Measurements from ENCODE around the gene BIN1.

The BIN1 gene

DNA sequence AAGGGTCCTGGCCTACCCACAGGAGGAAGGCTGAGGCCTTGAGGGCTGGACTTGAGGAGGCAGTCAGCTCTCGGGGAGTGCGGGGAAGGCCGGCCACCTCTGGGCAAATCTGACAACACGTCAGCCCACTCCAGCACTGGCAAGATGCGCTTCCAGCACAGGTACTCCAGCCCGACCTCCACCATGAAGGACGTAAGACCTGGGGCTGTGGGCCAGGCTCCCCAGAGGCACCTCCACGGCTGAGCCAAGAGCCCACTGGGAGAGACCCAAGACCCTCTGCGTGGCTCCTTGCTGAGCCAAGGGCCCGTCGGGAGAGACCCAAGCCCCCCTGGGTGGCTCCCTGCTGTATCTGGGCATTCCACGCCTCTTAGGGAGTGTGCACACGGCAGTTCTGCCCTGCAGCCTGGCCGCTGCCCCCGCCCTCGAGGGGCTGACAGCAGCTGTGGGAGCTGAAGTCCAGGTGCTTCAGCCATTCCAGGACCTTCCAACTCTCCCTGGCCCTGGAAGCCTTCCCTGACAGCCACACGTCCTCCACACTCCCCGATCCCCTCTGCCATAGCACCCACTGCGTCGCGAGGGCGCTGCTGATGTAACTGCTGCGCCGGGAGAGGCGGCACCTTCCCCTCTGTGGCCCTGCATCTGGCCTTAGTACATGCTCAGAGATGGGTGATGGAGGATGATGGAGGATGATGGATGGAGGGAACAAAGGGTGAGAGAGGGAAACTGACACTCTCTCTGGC lies 50.2 kb downstream of the BIN1 start:
- H3K4me1 Mint-ChIP-seq = peaks cover 20% of the 10 kb centered on the region
- no peak overlapping the region for H3K4me3 Mint-ChIP-seq
- peaks cover 40% of the 10 kb centered on the region for H3K36me3 Mint-ChIP-seq

DNA sequence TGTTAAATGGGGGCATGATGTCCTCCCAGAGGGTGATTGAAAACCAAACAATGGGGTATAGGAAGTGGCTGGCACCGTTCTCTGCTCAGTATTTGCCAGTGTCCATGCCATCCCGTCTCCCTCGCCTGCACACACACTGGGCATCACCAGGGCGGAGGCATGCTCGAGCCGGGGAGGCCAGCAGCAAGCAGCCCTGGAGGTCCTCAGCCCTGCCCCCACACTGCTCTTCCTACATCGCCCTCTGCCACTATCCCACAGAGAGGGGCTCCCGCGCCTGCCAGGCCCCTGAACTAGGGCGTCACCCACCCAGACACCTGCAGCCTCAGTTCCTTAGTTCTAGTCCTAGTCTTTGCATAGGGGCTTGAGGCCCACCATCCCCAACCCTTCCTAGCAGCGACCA lies 50.9 kb downstream of the BIN1 start:
- DNase-seq (ENCODE audit: low spot score in 2 of 2) (no peak), ATAC-seq (no peak)
- peaks cover 20% of the 10 kb centered on the region for H3K4me1 Mint-ChIP-seq

More for the DNA sequence above, 50.2 kb downstream of the BIN1 start:
- no peak for DNase-seq (ENCODE audit: low spot score in 2 of 2)
- Mint-ChIP-seq H3K9me3 (no peaks in the 10 kb centered on the region), H3K27ac (peak overlapping the region; percentile 82)
- ATAC-seq = no peak

DNA sequence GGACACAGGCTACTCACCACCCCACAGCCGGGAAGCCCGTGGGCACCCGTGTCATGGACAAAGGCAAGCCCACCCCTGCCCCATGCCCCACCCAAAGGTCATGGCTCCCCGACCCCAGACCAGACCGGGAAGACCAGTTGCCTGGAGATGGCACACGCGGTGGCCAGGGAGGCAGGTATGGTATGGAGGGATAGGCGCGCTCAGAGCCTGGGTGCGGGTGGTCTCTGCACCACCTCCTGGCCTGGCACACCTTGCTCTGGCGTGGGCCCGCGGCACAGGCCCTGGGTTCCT lies 51.2 kb downstream of the BIN1 start:
- Mint-ChIP-seq H3K4me3 (no peak overlapping the region), H3K27ac (peak overlapping the region; percentile 82), H3K36me3 (peaks cover 30% of the 10 kb centered on the region), H3K4me1 (peaks cover 20% of the 10 kb centered on the region), H3K9me3 (no peaks in the 10 kb centered on the region)
- DNase-seq (ENCODE audit: low spot score in 2 of 2) (no peak), ATAC-seq (no peak)

More for the DNA sequence above, 50.9 kb downstream of the BIN1 start:
- peak overlapping the region; percentile 82 for H3K27ac Mint-ChIP-seq
- H3K36me3 Mint-ChIP-seq = peaks cover 33% of the 10 kb centered on the region
- no peak overlapping the region for H3K4me3 Mint-ChIP-seq
- no peaks in the 10 kb centered on the region for H3K9me3 Mint-ChIP-seq

- H3K4me3 Mint-ChIP-seq = no peak overlapping the region
- H3K27ac Mint-ChIP-seq = peak overlapping the region; percentile 40
- ATAC-seq = no peak
- no peaks in the 10 kb centered on the region for H3K9me3 Mint-ChIP-seq
- no peak for DNase-seq (ENCODE audit: low spot score in 2 of 2)
- H3K36me3 Mint-ChIP-seq = peaks cover 34% of the 10 kb centered on the region
- peaks cover 24% of the 10 kb centered on the region for H3K4me1 Mint-ChIP-seq
Observed at GRCh38 chr2:127054996-127055785, 51.8 kb downstream of the BIN1 start.

- no peaks in the 10 kb centered on the region for H3K9me3 Mint-ChIP-seq
- DNase-seq (ENCODE audit: low spot score in 2 of 2) = no peak
- peaks cover 28% of the 10 kb centered on the region for H3K4me1 Mint-ChIP-seq
- no peak for ATAC-seq
- H3K27ac Mint-ChIP-seq = peak overlapping the region; percentile 40
- no peak overlapping the region for H3K4me3 Mint-ChIP-seq
- H3K36me3 Mint-ChIP-seq = peaks cover 40% of the 10 kb centered on the region
Observed at GRCh38 chr2:127054604-127054930, 52.4 kb downstream of the BIN1 start.

GRCh38 chr2:127053731-127054603 lies 53.0 kb downstream of the BIN1 start:
- H3K4me1 Mint-ChIP-seq = peaks cover 28% of the 10 kb centered on the region
- H3K4me3 Mint-ChIP-seq = no peak overlapping the region
- H3K36me3 Mint-ChIP-seq = peaks cover 43% of the 10 kb centered on the region
- H3K27ac Mint-ChIP-seq = peak overlapping the region; percentile 40
- DNase-seq (ENCODE audit: low spot score in 2 of 2) = no peak
- H3K9me3 Mint-ChIP-seq = no peaks in the 10 kb centered on the region
- ATAC-seq = no peak

DNA sequence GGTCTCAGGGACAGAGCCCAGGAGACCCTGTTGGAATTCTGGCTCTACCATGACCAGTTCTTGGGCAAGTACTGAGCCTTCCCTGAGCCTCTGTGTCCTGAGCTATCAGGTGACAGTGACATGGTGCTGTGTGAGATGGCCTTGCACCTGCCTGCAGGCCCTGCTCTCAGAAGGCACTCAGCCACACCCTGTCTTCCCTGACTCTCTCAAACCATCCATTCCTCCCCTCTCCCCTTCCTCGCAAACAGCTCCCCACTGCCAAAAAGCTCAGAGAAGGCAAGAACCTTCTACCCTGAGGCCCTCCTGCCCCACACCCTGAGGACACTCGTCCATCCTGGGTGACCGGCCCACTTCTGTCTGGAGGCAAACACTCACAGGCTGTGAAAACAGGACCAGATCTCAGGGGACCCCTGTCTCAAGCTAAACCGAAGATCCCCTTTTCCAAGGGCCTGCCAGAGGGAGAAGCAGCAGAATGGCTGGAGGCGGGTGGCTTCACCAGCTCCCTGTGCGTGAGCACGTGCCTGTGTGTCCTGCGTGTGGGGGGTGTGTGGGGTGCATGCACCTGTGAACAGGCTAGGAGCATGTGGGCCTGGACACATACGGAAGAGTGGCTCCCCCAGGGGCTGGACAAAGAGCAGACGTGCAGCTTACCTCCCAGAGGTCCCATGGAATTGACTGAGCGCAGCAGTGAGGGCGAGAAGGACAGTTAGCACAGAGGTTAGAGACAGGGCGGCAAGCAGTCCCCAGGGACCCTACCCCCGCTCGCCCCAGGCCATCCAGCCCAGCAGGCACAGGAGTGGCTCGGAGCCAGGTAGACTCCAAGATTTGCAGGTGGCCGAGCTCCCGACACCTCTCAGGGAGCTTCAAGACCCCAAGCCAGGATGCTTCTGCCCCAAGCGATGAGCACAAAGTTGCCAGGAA lies 53.9 kb downstream of the BIN1 start:
- H3K4me1 Mint-ChIP-seq = peaks cover 28% of the 10 kb centered on the region
- no peak overlapping the region for H3K4me3 Mint-ChIP-seq
- ATAC-seq (no peak), DNase-seq (ENCODE audit: low spot score in 2 of 2) (no peak)
- no peaks in the 10 kb centered on the region for H3K9me3 Mint-ChIP-seq
- peak overlapping the region; percentile 64 for H3K27ac Mint-ChIP-seq
- H3K36me3 Mint-ChIP-seq = peaks cover 47% of the 10 kb centered on the region

DNA sequence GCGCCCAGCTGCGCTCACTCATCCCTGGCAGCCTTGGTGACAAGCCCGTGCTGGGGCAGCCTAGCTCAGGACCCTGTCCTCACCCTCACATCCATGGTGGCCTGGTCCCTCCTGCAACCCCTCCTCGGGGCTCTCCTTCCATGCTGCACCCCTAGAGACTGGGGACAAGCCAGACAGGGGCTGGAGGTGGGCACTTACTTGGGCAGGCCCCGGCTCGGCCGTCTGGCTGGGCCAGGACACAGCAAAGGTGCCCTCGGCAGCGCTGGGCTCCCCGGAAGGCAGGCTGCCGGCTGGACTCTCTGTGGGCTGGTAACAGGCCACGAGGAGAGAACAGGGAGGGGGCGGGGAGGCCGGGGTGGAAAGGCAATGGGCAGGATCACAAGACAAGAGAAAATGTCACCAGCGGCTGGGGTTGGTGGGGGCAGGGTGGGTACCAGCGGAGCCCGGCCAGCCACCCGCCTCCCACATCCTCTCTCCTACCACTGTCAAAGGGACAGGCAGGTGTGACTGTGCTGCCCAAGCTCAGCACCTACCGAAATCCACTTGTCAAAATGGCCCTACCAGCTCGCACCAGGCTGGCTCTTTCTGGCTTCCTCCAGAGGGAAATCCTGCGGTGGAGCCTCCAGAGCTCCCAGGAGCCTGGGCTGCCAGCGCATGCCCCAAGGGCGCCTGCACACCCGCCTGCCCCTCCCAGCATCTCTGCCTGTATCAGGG lies 54.7 kb downstream of the BIN1 start:
- Mint-ChIP-seq H3K27ac (peak overlapping the region; percentile 64), H3K36me3 (peaks cover 49% of the 10 kb centered on the region), H3K9me3 (no peaks in the 10 kb centered on the region), H3K4me1 (peaks cover 28% of the 10 kb centered on the region), H3K4me3 (no peak overlapping the region)
- ATAC-seq = no peak
- no peak for DNase-seq (ENCODE audit: low spot score in 2 of 2)

DNA sequence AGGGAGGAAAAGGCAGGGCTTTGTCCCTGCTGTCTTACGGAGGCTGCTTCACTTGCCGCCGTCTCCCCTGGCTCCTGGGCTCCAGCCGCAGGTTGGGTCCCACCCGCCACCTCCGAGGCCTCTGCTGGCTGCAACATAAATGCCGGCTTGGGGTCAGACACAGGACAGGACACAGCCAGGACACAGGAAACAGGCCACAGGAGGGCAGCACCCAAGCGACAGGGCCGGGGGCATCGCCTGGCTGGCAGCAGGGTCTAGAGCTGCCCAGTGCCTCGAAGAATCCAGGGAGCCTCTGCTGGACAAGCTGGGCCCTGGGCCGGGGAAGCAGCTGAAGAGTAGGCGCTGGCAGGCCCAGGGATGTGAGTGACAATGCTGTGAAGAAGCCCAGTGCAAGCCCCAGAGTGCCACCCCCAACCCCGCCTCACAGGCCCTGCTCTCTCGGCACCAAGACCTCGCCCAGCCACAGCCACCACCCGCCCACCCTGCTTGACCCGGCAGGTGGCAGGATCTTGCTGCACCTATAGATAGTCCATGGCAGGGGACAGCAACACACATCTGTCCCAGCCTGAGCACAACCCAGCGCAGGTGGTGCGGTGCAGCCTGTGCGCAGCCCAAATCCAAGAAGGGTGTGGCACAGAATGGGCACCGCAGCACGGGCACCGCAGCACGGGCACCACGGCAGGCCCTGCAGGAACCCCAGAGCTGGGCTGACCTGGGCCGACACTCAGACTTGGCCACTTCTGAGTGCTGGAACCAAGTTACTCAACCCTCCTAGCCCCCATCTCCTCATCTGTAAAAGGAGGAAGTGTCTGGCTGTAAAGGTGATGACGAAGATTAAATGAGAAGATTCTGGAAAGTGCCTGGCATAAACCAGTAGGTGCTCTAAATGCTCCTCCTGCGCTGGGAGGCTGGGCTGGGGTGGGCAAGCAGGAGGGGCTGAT lies 55.6 kb downstream of the BIN1 start:
- H3K9me3 Mint-ChIP-seq = peaks cover 2% of the 10 kb centered on the region
- H3K36me3 Mint-ChIP-seq = peaks cover 47% of the 10 kb centered on the region
- DNase-seq (ENCODE audit: low spot score in 2 of 2) (no peak), ATAC-seq (no peak)
- H3K27ac Mint-ChIP-seq = peak overlapping the region; percentile 63
- no peak overlapping the region for H3K4me3 Mint-ChIP-seq
- peaks cover 33% of the 10 kb centered on the region for H3K4me1 Mint-ChIP-seq

DNA sequence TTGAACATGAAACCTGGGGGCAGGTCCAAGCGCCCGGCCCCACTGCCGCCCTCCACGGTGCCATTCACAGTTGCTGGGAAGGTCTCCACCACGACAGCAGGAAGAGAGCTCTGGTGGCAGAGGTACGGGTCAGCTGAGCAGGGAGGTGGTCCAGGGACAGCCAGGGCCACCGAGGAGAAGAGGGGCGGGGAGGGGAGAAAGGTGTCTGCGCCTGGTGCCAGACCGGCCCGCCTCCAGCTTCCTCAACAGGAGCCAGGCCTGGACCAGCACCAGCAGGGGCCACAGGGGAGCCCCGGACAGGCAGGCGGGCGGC lies 56.2 kb downstream of the BIN1 start:
- H3K4me3 Mint-ChIP-seq = no peak overlapping the region
- DNase-seq (ENCODE audit: low spot score in 2 of 2) (no peak), ATAC-seq (no peak)
- H3K36me3 Mint-ChIP-seq = peaks cover 49% of the 10 kb centered on the region
- H3K4me1 Mint-ChIP-seq = peaks cover 32% of the 10 kb centered on the region
- peaks cover 2% of the 10 kb centered on the region for H3K9me3 Mint-ChIP-seq
- peak overlapping the region; percentile 63 for H3K27ac Mint-ChIP-seq

DNA sequence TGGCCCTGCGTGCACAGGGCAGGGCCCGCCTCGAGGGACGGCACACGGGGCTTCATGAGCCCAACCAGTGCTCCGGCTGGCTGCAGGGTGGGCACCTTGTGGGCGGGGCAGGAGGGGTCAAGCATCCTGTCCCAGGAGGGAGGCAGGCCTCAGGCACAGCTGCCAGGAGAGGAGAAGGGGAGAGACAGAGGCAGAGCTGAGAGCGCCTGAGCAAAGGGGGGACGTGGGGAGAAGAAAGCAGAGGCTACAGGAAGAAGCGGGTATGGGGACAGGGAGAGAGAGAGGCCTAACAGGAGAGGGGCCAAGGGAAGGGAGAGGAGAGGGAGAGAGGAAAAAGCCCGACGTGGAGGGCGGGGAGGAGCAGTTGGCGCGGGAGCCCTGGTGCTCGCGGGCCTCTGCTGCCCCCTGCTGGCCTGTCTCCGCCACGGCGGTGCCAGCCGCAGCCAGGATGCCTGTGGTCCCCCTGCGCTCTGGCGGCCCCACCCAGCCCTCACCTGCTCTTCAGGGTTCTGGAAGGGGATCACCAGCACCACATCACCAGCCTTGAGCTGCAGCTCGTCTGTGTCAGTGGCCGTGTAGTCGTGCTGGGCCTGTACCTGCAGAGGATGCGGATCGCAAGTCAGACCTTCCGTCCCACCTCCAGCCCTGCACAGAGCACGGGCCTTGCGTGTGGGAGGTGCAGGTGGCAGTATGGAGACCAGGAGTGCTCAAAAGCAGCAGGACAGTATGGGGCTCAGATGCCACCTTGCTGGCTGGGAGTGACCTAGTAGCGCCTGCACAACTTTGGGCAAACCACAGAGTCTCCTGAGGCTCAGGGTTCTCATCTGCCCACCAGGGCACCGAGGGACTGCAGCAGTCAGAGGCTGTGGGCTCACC lies 56.8 kb downstream of the BIN1 start:
- peaks cover 55% of the 10 kb centered on the region for H3K36me3 Mint-ChIP-seq
- peaks cover 32% of the 10 kb centered on the region for H3K4me1 Mint-ChIP-seq
- peak overlapping the region; percentile 63 for H3K27ac Mint-ChIP-seq
- no peak overlapping the region for H3K4me3 Mint-ChIP-seq
- ATAC-seq (peak; percentile 58), DNase-seq (ENCODE audit: low spot score in 2 of 2) (peak; percentile 73 to 83)
- H3K9me3 Mint-ChIP-seq = peaks cover 2% of the 10 kb centered on the region

DNA sequence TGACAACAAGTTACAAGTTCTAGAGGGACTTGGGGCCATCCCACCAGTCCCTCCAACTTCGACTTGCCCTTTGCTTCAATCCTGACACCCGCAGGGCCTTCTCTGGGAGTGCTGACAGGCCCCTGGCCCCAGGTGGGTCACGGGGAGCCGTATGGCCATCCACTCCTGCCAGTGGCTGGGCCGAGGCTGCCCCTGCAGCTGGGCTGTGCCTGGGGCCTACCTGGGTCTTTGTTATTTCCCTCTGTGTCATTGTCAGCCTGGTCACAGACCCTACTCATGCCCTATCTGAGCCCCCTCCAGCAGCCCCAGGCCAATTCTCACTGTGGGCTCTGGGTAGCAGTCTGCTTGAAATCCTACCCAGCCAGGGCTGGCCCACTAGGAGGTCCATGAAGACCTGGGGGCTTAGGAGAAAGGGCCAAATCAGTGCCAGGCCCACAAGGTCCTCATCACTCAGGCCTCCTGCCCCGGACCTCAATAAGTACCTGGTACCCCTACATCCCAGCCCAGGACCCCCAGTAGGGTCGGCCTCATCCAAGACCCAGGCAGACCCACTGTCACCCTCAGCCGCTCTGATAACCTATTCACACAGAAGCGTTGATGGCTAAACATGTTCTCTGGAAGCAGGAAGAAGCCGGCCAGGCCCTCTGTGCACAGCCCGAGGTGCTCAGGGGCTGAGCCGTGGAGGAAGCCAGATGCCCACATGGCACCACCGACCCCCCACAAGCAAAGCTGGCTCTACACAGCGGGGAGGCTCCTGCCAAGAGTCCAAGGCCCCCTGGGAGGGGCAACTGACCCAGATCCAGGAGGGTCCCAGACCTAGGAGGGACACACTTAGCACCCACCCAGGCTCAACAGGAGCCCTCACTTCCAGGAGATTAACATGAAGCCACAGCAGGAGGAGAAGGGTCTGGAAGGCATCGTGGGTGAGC lies 57.7 kb downstream of the BIN1 start:
- peak overlapping the region; percentile 63 for H3K27ac Mint-ChIP-seq
- H3K9me3 Mint-ChIP-seq = peaks cover 2% of the 10 kb centered on the region
- ATAC-seq (no peak), DNase-seq (ENCODE audit: low spot score in 2 of 2) (no peak)
- H3K4me1 Mint-ChIP-seq = peaks cover 29% of the 10 kb centered on the region
- no peak overlapping the region for H3K4me3 Mint-ChIP-seq
- H3K36me3 Mint-ChIP-seq = peaks cover 53% of the 10 kb centered on the region

Measured in stimulated activated effector memory CD8-positive, alpha-beta T cell treated with anti-CD3 and anti-CD28 coated beads, Interleukin-12 subunit alpha, Interleukin-12 subunit beta, amount 100 ng/mL, for 72 hours (primary cell).